Coronary artery (tissue), 2 donors: Measurements from ENCODE around the gene GABARAPL2.
"Not testable (repeated sequence)": the region's sequence is repeated elsewhere in the genome, so short reads cannot be mapped to it uniquely, and the experiment has no call there.

Experiments used
- DNase-seq: peaks from one replicate; pipeline ENCODE4 v3.0.0-alpha.2; 2017; ENCODE audit warnings: low spot score
- H3K27ac ChIP-seq, 2 donors: fragments of 200-600 bp; sonication (generic); one replicate each; pipeline ENCODE4 v1.5.1; 2016 to 2019
- H3K4me3 ChIP-seq: fragments of 200-600 bp; sonication (generic); 2 replicates; pipeline ENCODE4 v1.5.1; 2016; ENCODE audit warnings: mild to moderate bottlenecking, moderate library complexity
- TF ChIP-seq, protein P1 (sequence below): fragments of 200-600 bp; sonication (generic); IDR thresholded peaks from one replicate; pipeline ENCODE4 v1.5.1; 2019; ENCODE audit warnings: antibody characterized with exemption

Gene GABARAPL2

GRCh38 chr16:75541236-75541635 lies 24.9 kb upstream of the GABARAPL2 start:
- DNase-seq = no peak
- Histone ChIP-seq H3K4me3 (no peak overlapping the region), H3K27ac (no peak overlapping the region)
- TF ChIP-seq, protein P1, sequence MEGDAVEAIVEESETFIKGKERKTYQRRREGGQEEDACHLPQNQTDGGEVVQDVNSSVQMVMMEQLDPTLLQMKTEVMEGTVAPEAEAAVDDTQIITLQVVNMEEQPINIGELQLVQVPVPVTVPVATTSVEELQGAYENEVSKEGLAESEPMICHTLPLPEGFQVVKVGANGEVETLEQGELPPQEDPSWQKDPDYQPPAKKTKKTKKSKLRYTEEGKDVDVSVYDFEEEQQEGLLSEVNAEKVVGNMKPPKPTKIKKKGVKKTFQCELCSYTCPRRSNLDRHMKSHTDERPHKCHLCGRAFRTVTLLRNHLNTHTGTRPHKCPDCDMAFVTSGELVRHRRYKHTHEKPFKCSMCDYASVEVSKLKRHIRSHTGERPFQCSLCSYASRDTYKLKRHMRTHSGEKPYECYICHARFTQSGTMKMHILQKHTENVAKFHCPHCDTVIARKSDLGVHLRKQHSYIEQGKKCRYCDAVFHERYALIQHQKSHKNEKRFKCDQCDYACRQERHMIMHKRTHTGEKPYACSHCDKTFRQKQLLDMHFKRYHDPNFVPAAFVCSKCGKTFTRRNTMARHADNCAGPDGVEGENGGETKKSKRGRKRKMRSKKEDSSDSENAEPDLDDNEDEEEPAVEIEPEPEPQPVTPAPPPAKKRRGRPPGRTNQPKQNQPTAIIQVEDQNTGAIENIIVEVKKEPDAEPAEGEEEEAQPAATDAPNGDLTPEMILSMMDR = no peak

- H3K27ac ChIP-seq, DNase-seq: not testable (repeated sequence)
Observed at GRCh38 chr16:75542462-75542861, 23.7 kb upstream of the GABARAPL2 start.

DNA sequence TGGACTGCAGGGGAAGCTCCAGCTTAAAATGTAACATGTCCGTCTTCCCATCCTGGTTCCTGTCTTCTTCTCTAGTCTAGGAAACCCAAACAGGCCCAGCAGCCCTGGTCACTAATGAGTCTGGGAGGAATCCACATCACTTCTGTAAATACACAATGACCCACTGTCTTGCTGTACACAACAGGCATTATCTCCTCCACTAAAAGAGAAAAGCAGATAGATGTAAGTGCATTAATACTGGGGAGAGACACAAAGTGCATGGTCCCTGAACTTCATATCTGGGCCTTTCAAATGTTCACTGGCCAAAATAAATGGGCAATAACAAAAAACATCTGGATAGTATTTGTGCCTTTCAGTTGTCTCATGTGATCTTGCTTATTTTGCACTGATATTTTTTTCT lies 20.3 kb upstream of the GABARAPL2 start:
- H3K27ac ChIP-seq, H3K4me3 ChIP-seq, DNase-seq: not testable (repeated sequence)

More at GRCh38 chr16:75542462-75542861, 23.7 kb upstream of the GABARAPL2 start:
- not testable (repeated sequence) for H3K4me3 ChIP-seq

DNA sequence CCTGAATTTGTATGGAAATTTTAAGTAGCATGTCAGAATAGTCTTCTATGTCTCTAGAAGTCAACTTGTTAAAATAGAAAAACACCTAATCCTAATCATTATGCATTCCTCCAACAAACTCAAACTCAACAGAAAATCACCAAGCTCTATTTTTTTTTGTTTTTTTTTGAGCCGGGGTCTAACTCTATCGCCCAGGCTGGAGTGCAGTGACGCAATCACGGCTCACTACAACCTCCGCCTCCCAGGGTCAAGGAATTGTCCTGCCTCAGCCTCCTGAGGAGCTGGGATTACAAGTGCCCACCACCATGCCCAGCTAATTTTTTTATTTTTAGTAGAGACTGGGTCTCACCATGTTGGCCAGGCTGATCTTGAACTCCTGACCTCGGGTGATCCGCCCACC lies 19.9 kb upstream of the GABARAPL2 start:
- Histone ChIP-seq H3K27ac (no peak overlapping the region), H3K4me3 (no peak overlapping the region)
- TF ChIP-seq, protein P1 = no peak
- DNase-seq = no peak

GRCh38 chr16:75548456-75548855 lies 17.7 kb upstream of the GABARAPL2 start:
- H3K4me3 ChIP-seq, DNase-seq, H3K27ac ChIP-seq: not testable (repeated sequence)

DNA sequence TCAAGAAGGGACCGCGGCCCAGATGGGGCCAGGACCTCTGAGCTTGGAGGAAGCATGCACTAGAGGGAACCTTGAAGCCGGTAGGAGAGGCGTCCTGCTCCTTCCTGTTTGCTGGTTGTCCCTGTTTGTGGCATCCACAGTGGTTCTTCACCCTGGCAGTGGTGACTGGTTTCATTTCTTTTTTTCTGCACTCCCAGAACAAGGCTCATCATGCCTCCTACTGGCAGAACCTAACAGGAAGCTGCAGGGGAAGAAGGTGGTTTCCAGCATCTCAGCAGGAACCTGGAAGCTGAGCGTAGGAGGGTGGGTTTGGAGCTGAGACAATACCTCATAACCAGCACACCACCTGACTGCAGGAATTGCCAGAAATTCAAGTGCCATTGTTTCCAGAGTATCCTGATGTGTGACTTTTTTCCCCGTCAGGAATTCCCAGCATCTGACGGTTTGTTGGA lies 15.9 kb upstream of the GABARAPL2 start:
- H3K27ac ChIP-seq = peak overlapping the region in 1 of 2 donors; percentile 18
- TF ChIP-seq, protein P1 = no peak
- H3K4me3 ChIP-seq = no peak overlapping the region

GRCh38 chr16:75552951-75553350 lies 13.2 kb upstream of the GABARAPL2 start:
- DNase-seq = no peak
- TF ChIP-seq, protein P1 = no peak
- Histone ChIP-seq H3K4me3 (no peak overlapping the region), H3K27ac (peak overlapping the region in 1 of 2 donors; percentile 4)

More for the DNA sequence above, 15.9 kb upstream of the GABARAPL2 start:
- DNase-seq = no peak

- H3K4me3 ChIP-seq = peak overlapping the region; percentile 85
- TF ChIP-seq, protein P1 = no peak
- peak overlapping the region; percentile 64 to 84 for H3K27ac ChIP-seq
- DNase-seq = peak; percentile 85
Observed at GRCh38 chr16:75555213-75555706, 10.9 kb upstream of the GABARAPL2 start.
